GM19193 (cell line): ENCODE data around the gene CRLF1.

Experiments used
- POLR2A ChIP-seq: IDR thresholded peaks from 4 replicates; pipeline ENCODE4 v1.6.1; 2011; ENCODE audit not compliant: insufficient read depth, insufficient read length; ENCODE audit errors: extremely low read depth

CRLF1 gene

GRCh38 chr19:18566953-18567352 lies 39.6 kb downstream of the CRLF1 start:
- TF ChIP-seq POLR2A, result no peak

GRCh38 chr19:18562086-18562485 lies 44.5 kb downstream of the CRLF1 start:
- no peak for TF ChIP-seq POLR2A

- no peak for TF ChIP-seq POLR2A
Observed at GRCh38 chr19:18559685-18560084, 46.9 kb downstream of the CRLF1 start.

- TF ChIP-seq POLR2A, result no peak
Observed at GRCh38 chr19:18558604-18559003, 48.0 kb downstream of the CRLF1 start.

GRCh38 chr19:18558202-18558555 lies 48.4 kb downstream of the CRLF1 start:
- TF ChIP-seq POLR2A, result no peak

GRCh38 chr19:18557411-18558201 lies 49.0 kb downstream of the CRLF1 start, which contains the start of gene KXD1:
KXD1 (plus strand) TSS chr19:18557870; CDS start chr19:18562057, 4,187 bp downstream.
- peak; percentile 84 for TF ChIP-seq POLR2A

GRCh38 chr19:18551631-18552030 lies 55.0 kb downstream of the CRLF1 start:
- TF ChIP-seq POLR2A, result no peak

GRCh38 chr19:18543814-18544475 lies 62.7 kb downstream of the CRLF1 start:
- TF ChIP-seq POLR2A, result peak; percentile 48
